CD14-positive monocyte (primary cell): ENCODE data around the gene ZNF778. TPM values are rescaled to one million over a fixed set of nuclear protein-coding genes. Genes with fewer than 3 reads are reported as not detected.

Source experiments
- DNase-seq, 3 donors: peaks; one replicate each; pipeline ENCODE4 v3.0.0-alpha.2; 2011 to 2022
- H2AFZ ChIP-seq: 2 replicates; pipeline ENCODE4 v1.6.0; 2012; ENCODE audit warnings: mild to moderate bottlenecking, low read depth, low read length, inconsistent platforms; ENCODE audit not compliant: insufficient read depth, poor library complexity, severe bottlenecking
- H3K27ac ChIP-seq, 2 donors: 1 replicate in 1 of 2; 2 replicates in 1 of 2; pipeline ENCODE4 v1.5.1; 2012 to 2013; ENCODE audit warnings: low read length in 2 of 2, control low read depth in 1 of 2, inconsistent platforms in 1 of 2, low read depth in 1 of 2, mild to moderate bottlenecking in 1 of 2
- H3K27me3 ChIP-seq, 2 donors: one replicate each; pipeline versions ENCODE4 v1.6.0 to v1.6.1; 2011 to 2013; ENCODE audit warnings: low read length in 2 of 2; ENCODE audit not compliant: control insufficient read depth in 2 of 2, insufficient read depth in 2 of 2
- H3K36me3 ChIP-seq, 2 donors: replicated peaks in 1 of 2; 1 replicate in 1 of 2; 2 replicates in 1 of 2; pipeline versions ENCODE4 v1.5.1 to v1.6.1; 2012 to 2013; ENCODE audit warnings: low read length in 2 of 2, control low read depth in 1 of 2, inconsistent platforms in 1 of 2, mild to moderate bottlenecking in 1 of 2; ENCODE audit not compliant: insufficient read depth in 2 of 2, control insufficient read depth in 1 of 2
- H3K4me1 ChIP-seq, 2 donors: 1 replicate in 1 of 2; 2 replicates in 1 of 2; pipeline versions ENCODE4 v1.5.1 to v1.6.1; 2012 to 2013; ENCODE audit warnings: low read length in 2 of 2, control low read depth in 1 of 2, inconsistent platforms in 1 of 2, mild to moderate bottlenecking in 1 of 2, moderate library complexity in 1 of 2; ENCODE audit not compliant: insufficient read depth in 2 of 2, control insufficient read depth in 1 of 2
- H3K4me2 ChIP-seq: replicated peaks from 2 replicates; pipeline ENCODE3; 2012; ENCODE audit warnings: low read length, moderate library complexity, mild to moderate bottlenecking; ENCODE audit not compliant: poor library complexity, severe bottlenecking; ENCODE audit errors: extremely low read depth
- H3K4me3 ChIP-seq, 3 experiments: fragments of 200-600 bp in 1 of 3; sonication (generic) in 1 of 3; replicated peaks in 1 of 3; 1 replicate in 2 of 3; 2 replicates in 1 of 3; pipeline ENCODE4 v1.5.1; 2011 to 2013; ENCODE audit warnings: low read length in 3 of 3, mild to moderate bottlenecking in 3 of 3, control low read depth in 2 of 3, low read depth in 2 of 3, inconsistent platforms in 1 of 3, moderate library complexity in 1 of 3
- H3K79me2 ChIP-seq: 2 replicates; pipeline ENCODE4 v1.6.0; 2012; ENCODE audit warnings: mild to moderate bottlenecking, control low read depth, inconsistent platforms, low read length, moderate library complexity; ENCODE audit not compliant: insufficient read depth
- H3K9ac ChIP-seq: 2 replicates; pipeline ENCODE4 v1.6.0; 2017; ENCODE audit warnings: low read length, mild to moderate bottlenecking; ENCODE audit not compliant: insufficient read depth, poor library complexity, severe bottlenecking
- H3K9me3 ChIP-seq, 2 donors: replicated peaks in 1 of 2; 1 replicate in 1 of 2; 2 replicates in 1 of 2; pipeline versions ENCODE4 v1.5.1 to v1.6.1; 2012 to 2013; ENCODE audit warnings: low read length in 2 of 2, control low read depth in 1 of 2; ENCODE audit not compliant: control insufficient read depth in 1 of 2, insufficient read depth in 1 of 2
- H4K20me1 ChIP-seq: 2 replicates; pipeline ENCODE4 v1.6.0; 2012; ENCODE audit warnings: mild to moderate bottlenecking, low read length, control low read depth, moderate library complexity; ENCODE audit not compliant: insufficient read depth
- H3K27ac Mint-ChIP-seq, 7 donors: one replicate each; pipeline ENCODE4 v1.8.0; 2020; ENCODE audit warnings: mild to moderate bottlenecking in 7 of 7, mixed read lengths in 7 of 7, moderate library complexity in 6 of 7, inconsistent platforms in 2 of 7
- H3K27me3 Mint-ChIP-seq, 3 donors: one replicate each; pipeline ENCODE4 v1.8.0; 2021 to 2022; ENCODE audit warnings: low read depth in 3 of 3, mild to moderate bottlenecking in 3 of 3, mixed read lengths in 3 of 3, moderate library complexity in 3 of 3, inconsistent platforms in 1 of 3
- H3K36me3 Mint-ChIP-seq, 2 donors: one replicate each; pipeline ENCODE4 v1.8.0; 2020; ENCODE audit warnings: mixed read lengths in 2 of 2, inconsistent platforms in 1 of 2, mild to moderate bottlenecking in 1 of 2
- H3K4me1 Mint-ChIP-seq: one replicate; pipeline ENCODE4 v1.8.0; 2020; ENCODE audit warnings: mild to moderate bottlenecking, mixed read lengths
- H3K4me3 Mint-ChIP-seq, 2 donors: one replicate each; pipeline ENCODE4 v1.8.0; 2020; ENCODE audit warnings: mild to moderate bottlenecking in 2 of 2, mixed read lengths in 2 of 2, moderate library complexity in 1 of 2
- H3K9me3 Mint-ChIP-seq, 7 donors: one replicate each; pipeline ENCODE4 v1.8.0; 2020 to 2022; ENCODE audit warnings: mixed read lengths in 7 of 7, mild to moderate bottlenecking in 6 of 7, moderate library complexity in 6 of 7, inconsistent platforms in 2 of 7
- CTCF ChIP-seq: fragments of 200-600 bp; IDR thresholded peaks from one replicate; pipeline ENCODE4 v1.8.0; 2022; ENCODE audit warnings: antibody characterized with exemption, mild to moderate bottlenecking
- WGBS: methylation state at CpG from one replicate; pipeline ENCODE4 v1.1.5; 2013; ENCODE audit warnings: missing lambda C conversion rate; ENCODE audit not compliant: insufficient coverage; 5-methylcytosine and 5-hydroxymethylcytosine counted together
- intact Hi-C, 2 donors: fragments of 100-400 bp; cut with micrococcal nuclease; formaldehyde crosslinking; loops; one replicate each; pipeline versions ENCODE4 v1.15.0 to v1.15.1; 2023
- polyA plus RNA-seq, 3 donors: library from polyadenylated mRNA; depleted of rRNA in 1 of 3; unstranded in 2 of 3; stranded (reverse) in 1 of 3; fragments of 300-500 nt in 2 of 3; fragments of >200 nt in 1 of 3; fragmentation: Illumina TruSeq in 2 of 3; gene quantifications; 1 replicate in 2 of 3; 2 replicates in 1 of 3; pipeline ENCODE4 v1.2.3, GENCODE V29; 2012 to 2021

The ZNF778 gene
- polyA plus RNA-seq, 3 donors = 0.51 to 9.0 (median 0.60) TPM

- peaks cover 11 to 13% of the 10 kb centered on the region in 2 donors for H3K4me1 ChIP-seq
- peaks cover 0 to 40% of the 10 kb centered on the region in 2 donors for H3K27me3 ChIP-seq
- Mint-ChIP-seq H3K9me3 (peaks cover 0 to 4% (median 0%) of the 10 kb centered on the region in 7 donors), H3K4me1 (peaks cover 6% of the 10 kb centered on the region), H3K27ac (no peak overlapping the region), H3K36me3 (no peaks in the 10 kb centered on the region), H3K27me3 (peaks cover 10 to 43% (median 11%) of the 10 kb centered on the region in 3 donors), H3K4me3 (no peak overlapping the region)
- H3K79me2 ChIP-seq = no peaks in the 10 kb centered on the region
- H3K27ac ChIP-seq = no peak overlapping the region
- no peak overlapping the region for H3K9ac ChIP-seq
- no peak for TF ChIP-seq CTCF
- no peak overlapping the region for H3K4me3 ChIP-seq
- intact Hi-C loops = loop anchor here in 1 of 2 donors (5.0 kb wide), 1 partner anchor 317 kb away; the partner anchor contains the start of genes GALNS and TRAPPC2L
- no peaks in the 10 kb centered on the region for H3K9me3 ChIP-seq
- 87% methylated on average over 14 of the region's 23 CpGs for WGBS
- DNase-seq = no peak
- no peaks in the 10 kb centered on the region for H3K36me3 ChIP-seq
- no peak overlapping the region for H3K4me2 ChIP-seq
- no peaks in the 10 kb centered on the region for H4K20me1 ChIP-seq
- H2AFZ ChIP-seq = no peak overlapping the region
Measured at GRCh38 chr16:89174055-89174827, 43.3 kb upstream of the ZNF778 start.

GRCh38 chr16:89174877-89175276 lies 42.6 kb upstream of the ZNF778 start:
- H3K4me3 Mint-ChIP-seq = no peak overlapping the region
- H3K9me3 ChIP-seq = no peaks in the 10 kb centered on the region
- no peak overlapping the region for H3K4me2 ChIP-seq
- H3K9me3 Mint-ChIP-seq = peaks cover 0 to 4% (median 0%) of the 10 kb centered on the region in 7 donors
- DNase-seq = no peak
- WGBS = 94% methylated on average over 9 of the region's 14 CpGs
- intact Hi-C loops = loop anchor here in 1 of 2 donors (5.0 kb wide), 1 partner anchor 318 kb away; the partner anchor contains the start of genes GALNS and TRAPPC2L
- TF ChIP-seq CTCF = no peak
- H3K27me3 Mint-ChIP-seq = peaks cover 10 to 38% (median 11%) of the 10 kb centered on the region in 3 donors
- H3K27me3 ChIP-seq = peaks cover 0 to 34% of the 10 kb centered on the region in 2 donors
- no peaks in the 10 kb centered on the region for H3K79me2 ChIP-seq
- peaks cover 11 to 13% of the 10 kb centered on the region in 2 donors for H3K4me1 ChIP-seq
- H3K36me3 Mint-ChIP-seq = no peaks in the 10 kb centered on the region
- no peak overlapping the region for H3K4me3 ChIP-seq
- H2AFZ ChIP-seq = no peak overlapping the region
- H3K27ac ChIP-seq = no peak overlapping the region
- H3K36me3 ChIP-seq = no peaks in the 10 kb centered on the region
- H3K9ac ChIP-seq = no peak overlapping the region
- no peaks in the 10 kb centered on the region for H4K20me1 ChIP-seq
- peaks cover 6% of the 10 kb centered on the region for H3K4me1 Mint-ChIP-seq
- no peak overlapping the region for H3K27ac Mint-ChIP-seq
